Type B pancreatic cell (in vitro differentiated cells): Measurements from ENCODE around the gene MSH3. TPM values are rescaled to one million over a fixed set of nuclear protein-coding genes. Genes with fewer than 3 reads are reported as not detected.

Experiments used
- total RNA-seq: library from RNA; stranded (reverse); gene quantifications from 2 replicates; pipeline ENCODE4 v1.2.1, GENCODE V29; 2021; ENCODE audit warnings: low replicate concordance

MSH3 gene
- total RNA-seq, 1 donor from 2014 or later = 13.9 TPM

Other genes with a start within 250 kb of the MSH3 start
- 42.2 and 55.0 TPM in 2 replicates for gene ZFYVE16, start 246.6 kb upstream of the MSH3 start, total RNA-seq
- gene FAM151B, start 166.6 kb upstream of the MSH3 start, total RNA-seq = 2.9 and 3.0 TPM in 2 replicates
- gene ANKRD34B, start 84.4 kb upstream of the MSH3 start, total RNA-seq = 0.07 and 0.19 TPM in 2 replicates
- 24.8 and 55.1 TPM in 2 replicates for gene DHFR, start 331 bp downstream of the MSH3 start, total RNA-seq